Neural progenitor cell (in vitro differentiated cells): ENCODE measurements around the gene NINJ2. TPM values are rescaled to one million over a fixed set of nuclear protein-coding genes. Genes with fewer than 3 reads are reported as not detected.

ENCODE experiments used
- DNase-seq: peaks from one replicate; pipeline ENCODE4 v3.0.0-alpha.2; 2016; ENCODE audit warnings: low spot score
- H2AFZ ChIP-seq: fragments of 200-600 bp; sonication (generic); replicated peaks from 2 replicates; pipeline ENCODE4 v1.6.1; 2016; ENCODE audit warnings: antibody characterized with exemption
- H3F3A ChIP-seq: fragments of 200-600 bp; sonication (generic); 2 replicates; pipeline ENCODE4 v1.6.1; 2016; ENCODE audit warnings: antibody characterized with exemption, low read depth
- H3K27ac ChIP-seq: fragments of 200-600 bp; sonication (generic); 2 replicates; pipeline ENCODE4 v1.5.1; 2016; ENCODE audit warnings: mild to moderate bottlenecking
- H3K27me3 ChIP-seq: fragments of 200-600 bp; sonication (generic); 2 replicates; pipeline ENCODE4 v1.6.1; 2016; ENCODE audit warnings: mild to moderate bottlenecking, moderate library complexity
- H3K36me3 ChIP-seq: fragments of 200-600 bp; sonication (generic); 2 replicates; pipeline ENCODE4 v1.5.1; 2016
- H3K4me1 ChIP-seq: fragments of 200-600 bp; sonication (generic); 2 replicates; pipeline ENCODE4 v1.6.1; 2016; ENCODE audit warnings: mixed run types
- H3K4me2 ChIP-seq: fragments of 200-600 bp; sonication (generic); 2 replicates; pipeline ENCODE4 v1.6.1; 2016
- H3K4me3 ChIP-seq: fragments of 200-600 bp; sonication (generic); 2 replicates; pipeline ENCODE4 v1.5.1; 2016
- H3K79me2 ChIP-seq: fragments of 200-600 bp; sonication (generic); 2 replicates; pipeline ENCODE4 v1.6.1; 2016; ENCODE audit warnings: low read depth
- H3K9ac ChIP-seq: fragments of 200-600 bp; sonication (generic); 2 replicates; pipeline ENCODE4 v1.6.1; 2016
- H3K9me3 ChIP-seq: fragments of 200-600 bp; sonication (generic); 2 replicates; pipeline ENCODE4 v1.5.1; 2016; ENCODE audit warnings: low read depth
- H4K20me1 ChIP-seq: fragments of 200-600 bp; sonication (generic); 2 replicates; pipeline ENCODE4 v1.6.1; 2016; ENCODE audit warnings: low read depth
- H3K27ac Mint-ChIP-seq: 3 replicates; pipeline ENCODE4 v1.8.0; 2021; ENCODE audit warnings: mixed read lengths
- H3K27me3 Mint-ChIP-seq: 2 replicates; pipeline ENCODE4 v1.8.0; 2022; ENCODE audit warnings: low read depth, mild to moderate bottlenecking, inconsistent platforms, moderate library complexity, mixed read lengths; ENCODE audit not compliant: insufficient read depth
- H3K36me3 Mint-ChIP-seq: 3 replicates; pipeline ENCODE4 v1.8.0; 2021; ENCODE audit warnings: mixed read lengths
- H3K4me1 Mint-ChIP-seq: 3 replicates; pipeline ENCODE4 v1.8.0; 2021; ENCODE audit warnings: mixed read lengths
- H3K4me3 Mint-ChIP-seq: 3 replicates; pipeline ENCODE4 v1.8.0; 2021; ENCODE audit warnings: mild to moderate bottlenecking, moderate library complexity, mixed read lengths
- H3K9me3 Mint-ChIP-seq: 3 replicates; pipeline ENCODE4 v1.8.0; 2020; ENCODE audit warnings: mixed read lengths
- EZH2 ChIP-seq: fragments of 200-600 bp; sonication (generic); IDR thresholded peaks from 2 replicates; pipeline ENCODE4 v1.6.1; 2017; ENCODE audit warnings: antibody characterized with exemption, mild to moderate bottlenecking, moderate library complexity
- EZH2phosphoT487 ChIP-seq: fragments of 200-600 bp; sonication (generic); IDR thresholded peaks from 2 replicates; pipeline ENCODE4 v1.6.1; 2017; ENCODE audit warnings: antibody characterized with exemption
- total RNA-seq: library from RNA; depleted of rRNA; stranded (reverse); fragments of >200 nt; gene quantifications from 2 replicates; pipeline ENCODE4 v1.2.3, GENCODE V29; 2015; ENCODE audit warnings: low replicate concordance
- TF ChIP-seq, protein P1 (sequence below): fragments of 200-600 bp; sonication (generic); IDR thresholded peaks from 2 replicates; pipeline ENCODE4 v1.5.1; 2017; ENCODE audit warnings: antibody characterized with exemption, mild to moderate bottlenecking

The NINJ2 gene
- total RNA-seq, 1 donor from 2014 or later, result not detected

DNA sequence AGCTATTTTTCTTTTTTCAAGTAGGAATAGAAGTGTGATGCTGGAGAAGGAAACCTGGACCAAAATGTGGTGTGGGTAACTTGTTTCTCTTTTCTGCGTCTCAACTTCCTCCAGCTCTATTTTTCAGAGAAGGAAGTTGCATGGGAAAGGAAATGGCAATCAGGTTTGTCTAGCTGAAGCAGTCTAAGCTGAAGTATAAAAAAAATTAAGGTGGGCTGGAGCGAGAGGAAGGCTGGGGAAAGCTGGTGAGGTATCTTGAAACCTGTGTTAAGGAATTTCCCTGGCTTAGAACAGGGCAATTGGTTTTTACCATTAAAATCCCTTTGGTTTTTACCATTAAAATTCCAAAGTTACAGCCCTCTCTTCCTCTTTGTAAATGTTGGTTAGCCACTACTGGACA, 34.2 kb upstream of the NINJ2 start:
- no peaks in the 10 kb centered on the region for H3K79me2 ChIP-seq
- no peak for DNase-seq
- Mint-ChIP-seq H3K27ac (no peak overlapping the region), H3K4me1 (peaks cover 8% of the 10 kb centered on the region), H3K36me3 (peaks cover 2% of the 10 kb centered on the region), H3K27me3 (peaks cover 6% of the 10 kb centered on the region), H3K9me3 (peaks cover 39% of the 10 kb centered on the region), H3K4me3 (no peak overlapping the region)
- no peaks in the 10 kb centered on the region for H4K20me1 ChIP-seq
- H3K9ac ChIP-seq, result no peak overlapping the region
- TF ChIP-seq, protein P1, sequence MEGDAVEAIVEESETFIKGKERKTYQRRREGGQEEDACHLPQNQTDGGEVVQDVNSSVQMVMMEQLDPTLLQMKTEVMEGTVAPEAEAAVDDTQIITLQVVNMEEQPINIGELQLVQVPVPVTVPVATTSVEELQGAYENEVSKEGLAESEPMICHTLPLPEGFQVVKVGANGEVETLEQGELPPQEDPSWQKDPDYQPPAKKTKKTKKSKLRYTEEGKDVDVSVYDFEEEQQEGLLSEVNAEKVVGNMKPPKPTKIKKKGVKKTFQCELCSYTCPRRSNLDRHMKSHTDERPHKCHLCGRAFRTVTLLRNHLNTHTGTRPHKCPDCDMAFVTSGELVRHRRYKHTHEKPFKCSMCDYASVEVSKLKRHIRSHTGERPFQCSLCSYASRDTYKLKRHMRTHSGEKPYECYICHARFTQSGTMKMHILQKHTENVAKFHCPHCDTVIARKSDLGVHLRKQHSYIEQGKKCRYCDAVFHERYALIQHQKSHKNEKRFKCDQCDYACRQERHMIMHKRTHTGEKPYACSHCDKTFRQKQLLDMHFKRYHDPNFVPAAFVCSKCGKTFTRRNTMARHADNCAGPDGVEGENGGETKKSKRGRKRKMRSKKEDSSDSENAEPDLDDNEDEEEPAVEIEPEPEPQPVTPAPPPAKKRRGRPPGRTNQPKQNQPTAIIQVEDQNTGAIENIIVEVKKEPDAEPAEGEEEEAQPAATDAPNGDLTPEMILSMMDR, result no peak
- TF ChIP-seq EZH2phosphoT487 (no peak), EZH2 (no peak)
- H3K27me3 ChIP-seq, result no peaks in the 10 kb centered on the region
- no peak overlapping the region for H3K4me3 ChIP-seq
- H3K4me2 ChIP-seq, result no peak overlapping the region
- no peaks in the 10 kb centered on the region for H3K36me3 ChIP-seq
- no peaks in the 10 kb centered on the region for H3K4me1 ChIP-seq
- H3K9me3 ChIP-seq, result no peaks in the 10 kb centered on the region
- no peak overlapping the region for H2AFZ ChIP-seq
- peaks cover 7% of the 10 kb centered on the region for H3F3A ChIP-seq
- H3K27ac ChIP-seq, result no peak overlapping the region

DNA sequence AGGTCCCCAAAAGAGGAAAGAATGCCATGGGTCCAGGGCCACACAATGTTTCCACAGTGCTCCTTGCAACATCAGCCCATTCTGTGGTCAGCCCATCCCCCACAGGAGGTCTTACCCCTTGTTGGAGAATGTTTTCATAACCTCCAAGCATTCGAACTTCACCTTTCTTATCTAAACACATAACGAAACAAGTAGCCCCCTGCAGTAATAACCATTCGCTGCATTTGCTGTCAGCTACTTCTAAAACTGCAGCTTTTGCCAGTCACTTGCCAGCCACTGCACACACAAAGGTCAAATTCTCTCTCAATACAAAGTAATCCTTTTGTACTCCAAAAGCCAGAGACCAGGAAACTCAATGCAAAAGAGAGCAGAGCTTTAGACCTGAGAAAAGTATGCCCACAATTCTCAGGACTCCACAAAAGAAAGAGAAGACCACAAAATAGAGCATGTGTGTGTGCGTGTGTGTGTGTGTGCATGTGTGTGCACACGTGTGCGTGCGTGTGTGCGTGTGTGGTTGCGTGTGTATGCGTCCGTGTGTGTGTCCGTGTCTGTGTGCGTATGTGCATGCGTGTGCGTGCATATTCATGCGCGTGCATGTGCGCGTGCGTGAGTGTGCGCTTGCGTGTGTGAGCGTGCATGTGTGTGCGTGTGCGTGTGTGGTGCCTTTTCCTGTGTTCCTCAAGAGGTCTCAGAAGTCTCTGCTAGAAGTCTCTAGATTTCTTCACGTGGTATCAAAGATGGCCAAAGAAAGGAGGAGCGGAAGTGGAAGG, 31.7 kb upstream of the NINJ2 start:
- no peak for DNase-seq
- H3K27me3 ChIP-seq, result no peaks in the 10 kb centered on the region
- peaks cover 2% of the 10 kb centered on the region for H3K36me3 Mint-ChIP-seq
- no peaks in the 10 kb centered on the region for H3K4me1 ChIP-seq
- H3K27ac Mint-ChIP-seq, result no peak overlapping the region
- TF ChIP-seq EZH2 (no peak), EZH2phosphoT487 (no peak)
- TF ChIP-seq, protein P1, result no peak
- no peaks in the 10 kb centered on the region for H3K79me2 ChIP-seq
- no peaks in the 10 kb centered on the region for H3K36me3 ChIP-seq
- peaks cover 4% of the 10 kb centered on the region for H3K27me3 Mint-ChIP-seq
- peaks cover 8% of the 10 kb centered on the region for H3K4me1 Mint-ChIP-seq
- no peak overlapping the region for H3K27ac ChIP-seq
- no peak overlapping the region for H3K4me2 ChIP-seq
- H3K4me3 Mint-ChIP-seq, result peak overlapping the region; percentile 60
- no peaks in the 10 kb centered on the region for H4K20me1 ChIP-seq
- H3K9ac ChIP-seq, result no peak overlapping the region
- H3K4me3 ChIP-seq, result no peak overlapping the region
- H2AFZ ChIP-seq, result no peak overlapping the region
- H3K9me3 ChIP-seq, result no peaks in the 10 kb centered on the region
- peaks cover 14% of the 10 kb centered on the region for H3F3A ChIP-seq
- peaks cover 39% of the 10 kb centered on the region for H3K9me3 Mint-ChIP-seq

DNA sequence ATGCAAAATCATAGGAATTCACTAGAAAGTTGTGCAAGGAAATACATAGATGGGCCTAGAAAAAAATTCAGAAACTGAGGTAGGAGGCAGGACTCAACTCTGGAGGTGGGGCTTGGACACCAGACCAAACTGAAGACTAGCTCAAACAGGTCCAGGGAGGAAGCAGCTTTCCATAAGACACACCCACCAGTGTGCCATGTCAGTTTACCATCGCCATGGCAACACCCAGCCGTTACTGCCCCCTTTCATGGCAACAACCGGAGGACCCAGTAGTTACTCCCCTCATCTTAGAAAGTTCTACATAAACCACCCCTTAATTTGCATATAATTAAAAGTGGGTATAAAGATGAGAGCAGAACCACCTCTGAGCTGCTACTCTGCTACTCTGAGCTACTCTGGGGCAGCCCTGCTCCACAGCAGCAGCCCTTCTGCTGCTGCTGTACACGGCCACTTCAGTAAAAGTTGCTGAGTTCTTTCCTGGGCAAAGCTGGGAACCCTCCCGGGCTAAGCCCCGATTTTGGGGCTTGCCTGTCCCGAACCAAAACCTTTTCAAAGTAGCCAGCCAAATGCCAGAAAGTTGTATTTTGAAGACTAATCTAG, 30.8 kb upstream of the NINJ2 start:
- Mint-ChIP-seq H3K9me3 (peaks cover 39% of the 10 kb centered on the region), H3K4me3 (no peak overlapping the region), H3K27me3 (peaks cover 4% of the 10 kb centered on the region), H3K36me3 (peaks cover 2% of the 10 kb centered on the region), H3K27ac (no peak overlapping the region), H3K4me1 (peaks cover 8% of the 10 kb centered on the region)
- Histone ChIP-seq H3K27ac (no peak overlapping the region), H3K9me3 (no peaks in the 10 kb centered on the region), H4K20me1 (no peaks in the 10 kb centered on the region), H3K9ac (no peak overlapping the region), H3K36me3 (no peaks in the 10 kb centered on the region), H3K4me1 (no peaks in the 10 kb centered on the region), H3K4me2 (no peak overlapping the region), H3K79me2 (no peaks in the 10 kb centered on the region), H3K4me3 (no peak overlapping the region), H3F3A (peaks cover 15% of the 10 kb centered on the region), H3K27me3 (no peaks in the 10 kb centered on the region), H2AFZ (no peak overlapping the region)
- no peak for DNase-seq
- TF ChIP-seq EZH2 (no peak), EZH2phosphoT487 (no peak)
- TF ChIP-seq, protein P1, result no peak
